H1 (cell line): ENCODE measurements around the gene GALNTL6. TPM values are rescaled to one million over a fixed set of nuclear protein-coding genes. Genes with fewer than 3 reads are reported as not detected.

Experiments used
- SP4 ChIP-seq: IDR thresholded peaks from 2 replicates; pipeline ENCODE4 v1.6.1; 2012; ENCODE audit warnings: low read length, inconsistent platforms
- YY1 ChIP-seq: IDR thresholded peaks from 2 replicates; pipeline ENCODE4 v1.6.1; 2011; ENCODE audit warnings: low read depth, mild to moderate bottlenecking, low read length
- polyA plus RNA-seq, 7 experiments: library from polyadenylated mRNA; depleted of rRNA in 3 of 7; stranded (reverse) in 5 of 7; unstranded in 2 of 7; fragments of >200 nt in 5 of 7; fragments of 200-250 nt in 2 of 7; gene quantifications; 1 replicate in 5 of 7; 2 replicates in 1 of 7; 4 replicates in 1 of 7; pipeline versions ENCODE4 v1.2.1 to v1.2.3, GENCODE V29; 2011 to 2013; ENCODE audit warnings: missing spikeins in 2 of 7, mixed read lengths in 2 of 7
- total RNA-seq: library from RNA; stranded (reverse); fragmentation: NEBNext Ultra II Directional; extraction: Animal tissue kit (Norgen Biotek cat#: 25700); gene quantifications from 2 replicates; pipeline ENCODE4 v1.2.1, GENCODE V29; 2021

GALNTL6 gene
- total and polyA plus RNA-seq, 2 of the 8 experiments (the other 6 are each of a cell fraction or from before 2014, with no cell fraction given): 0.03 to 0.32 TPM

DNA sequence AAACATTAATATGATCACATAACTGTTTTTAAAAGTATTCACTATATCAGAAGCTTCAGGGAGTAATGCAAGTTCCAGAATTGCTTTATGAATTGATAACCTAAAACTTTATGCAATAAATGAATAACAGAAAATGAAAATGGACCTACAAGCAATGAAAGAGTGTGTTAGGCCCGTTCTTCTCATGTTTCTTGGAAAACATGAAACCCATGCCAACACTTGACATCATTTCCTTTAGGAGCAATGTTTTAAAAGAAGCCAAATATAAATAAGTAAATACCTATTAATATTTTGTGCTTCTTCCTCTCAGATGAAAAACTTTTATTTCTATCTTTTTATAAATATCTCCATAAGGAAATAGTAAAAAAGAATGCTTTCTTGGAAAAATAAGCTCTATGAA, 1232.4 kb downstream of the GALNTL6 start (continued):
- TF ChIP-seq YY1: no peak
- no peak for TF ChIP-seq SP4
- TF ChIP-seq, all 59 proteins: peak for 0
